Stimulated activated CD8-positive, alpha-beta memory T cell treated with anti-CD3 and anti-CD28 coated beads, Interleukin-15, amount 100 ng/mL, for 48 hours (primary cell): ENCODE data around the gene GABRG3.

Source experiments
- DNase-seq, 2 donors: peaks; one replicate each; pipeline ENCODE4 v3.0.0-alpha.2; 2020; ENCODE audit warnings: low read depth in 2 of 2

Gene GABRG3

GRCh38 chr15:27414168-27414870 lies 443.3 kb downstream of the GABRG3 start:
- DNase-seq: no peak

- DNase-seq: no peak
These were observed 447.7 kb downstream of the GABRG3 start for GRCh38 chr15:27418726-27419125.

GRCh38 chr15:27422997-27423396 lies 452.0 kb downstream of the GABRG3 start:
- no peak for DNase-seq

GRCh38 chr15:27426805-27427204 lies 455.8 kb downstream of the GABRG3 start:
- no peak for DNase-seq

- DNase-seq: no peak
These were observed 456.3 kb downstream of the GABRG3 start for GRCh38 chr15:27427276-27427675.

- no peak for DNase-seq
These were observed 457.2 kb downstream of the GABRG3 start for GRCh38 chr15:27428151-27428550.

- no peak for DNase-seq
These were observed 458.6 kb downstream of the GABRG3 start for GRCh38 chr15:27429577-27429976.

- no peak for DNase-seq
These were observed 462.6 kb downstream of the GABRG3 start for GRCh38 chr15:27433604-27434003.

- DNase-seq: no peak
These were observed 467.7 kb downstream of the GABRG3 start for GRCh38 chr15:27438403-27439375.

GRCh38 chr15:27441120-27441519 lies 470.1 kb downstream of the GABRG3 start:
- no peak for DNase-seq

- DNase-seq: no peak
These were observed 477.3 kb downstream of the GABRG3 start for GRCh38 chr15:27448234-27448633.

GRCh38 chr15:27448986-27449385 lies 478.0 kb downstream of the GABRG3 start:
- DNase-seq: no peak

GRCh38 chr15:27449941-27450340 lies 479.0 kb downstream of the GABRG3 start:
- no peak for DNase-seq

GRCh38 chr15:27454281-27455075 lies 483.5 kb downstream of the GABRG3 start:
- DNase-seq: no peak

GRCh38 chr15:27456807-27457206 lies 485.8 kb downstream of the GABRG3 start:
- no peak for DNase-seq

- DNase-seq: no peak
These were observed 486.8 kb downstream of the GABRG3 start for GRCh38 chr15:27457766-27458165.

GRCh38 chr15:27458345-27459084 lies 487.5 kb downstream of the GABRG3 start:
- no peak for DNase-seq

- no peak for DNase-seq
These were observed 488.9 kb downstream of the GABRG3 start for GRCh38 chr15:27459836-27460235.

GRCh38 chr15:27461181-27461580 lies 490.2 kb downstream of the GABRG3 start:
- DNase-seq: no peak

GRCh38 chr15:27463525-27464088 lies 492.6 kb downstream of the GABRG3 start:
- no peak for DNase-seq
